Measurements from ENCODE around the gene HUNK.
"Not testable (repeated sequence)": the region's sequence is repeated elsewhere in the genome, so short reads cannot be mapped to it uniquely, and the experiment has no call there.

GRCh38 chr21:31871371-31871770 is 1.4 kb upstream of the HUNK start:
- not testable (repeated sequence) for TF ChIP-seq EZH2 (IDR thresholded peaks at IDR 0.05; ENCODE audit: low read length)
- TF ChIP-seq, protein P1, sequence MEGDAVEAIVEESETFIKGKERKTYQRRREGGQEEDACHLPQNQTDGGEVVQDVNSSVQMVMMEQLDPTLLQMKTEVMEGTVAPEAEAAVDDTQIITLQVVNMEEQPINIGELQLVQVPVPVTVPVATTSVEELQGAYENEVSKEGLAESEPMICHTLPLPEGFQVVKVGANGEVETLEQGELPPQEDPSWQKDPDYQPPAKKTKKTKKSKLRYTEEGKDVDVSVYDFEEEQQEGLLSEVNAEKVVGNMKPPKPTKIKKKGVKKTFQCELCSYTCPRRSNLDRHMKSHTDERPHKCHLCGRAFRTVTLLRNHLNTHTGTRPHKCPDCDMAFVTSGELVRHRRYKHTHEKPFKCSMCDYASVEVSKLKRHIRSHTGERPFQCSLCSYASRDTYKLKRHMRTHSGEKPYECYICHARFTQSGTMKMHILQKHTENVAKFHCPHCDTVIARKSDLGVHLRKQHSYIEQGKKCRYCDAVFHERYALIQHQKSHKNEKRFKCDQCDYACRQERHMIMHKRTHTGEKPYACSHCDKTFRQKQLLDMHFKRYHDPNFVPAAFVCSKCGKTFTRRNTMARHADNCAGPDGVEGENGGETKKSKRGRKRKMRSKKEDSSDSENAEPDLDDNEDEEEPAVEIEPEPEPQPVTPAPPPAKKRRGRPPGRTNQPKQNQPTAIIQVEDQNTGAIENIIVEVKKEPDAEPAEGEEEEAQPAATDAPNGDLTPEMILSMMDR (optimal IDR thresholded peaks at IDR 0.05 in 1 of 3, IDR thresholded peaks at IDR 0.05 in 1 of 3, conservative IDR thresholded peaks at IDR 0.05 in 1 of 3; ENCODE audit: extremely low read depth in 1 of 3, insufficient read depth in 2 of 3, low read length in 3 of 3), result not testable (repeated sequence)
